Frontal cortex (tissue), 4 donors: ENCODE measurements around the gene PTPN23. TPM values are rescaled to one million over a fixed set of nuclear protein-coding genes. Genes with fewer than 3 reads are reported as not detected.
A peak's percentile ranks its signal among the peaks of the same experiment; 100 is the strongest.
"Not testable (repeated sequence)": the region's sequence is repeated elsewhere in the genome, so short reads cannot be mapped to it uniquely, and the experiment has no call there.

ENCODE experiments used
- DNase-seq, 2 donors: peaks; one replicate each; pipeline ENCODE4 v3.0.0; 2012; ENCODE audit warnings: low spot score in 2 of 2
- FAIRE-seq: peaks from 2 replicates; lab custom pipeline; 2012; peaks lifted over from hg19 to GRCh38; lab: Jason Lieb, UNC
- total RNA-seq: library from RNA; depleted of rRNA; stranded (reverse); fragments of >200 nt; gene quantifications from one replicate; pipeline ENCODE4 v1.2.3, GENCODE V29; 2014
- donor health status: control.
- donor health status: control.
- donor health status: control.

Gene PTPN23
- 19.2 TPM for total RNA-seq

- peak; percentile 94 to 97 for DNase-seq
- FAIRE-seq: no peak
Observed at GRCh38 chr3:47380601-47381316, at the start of gene PTPN23. Gene PTPN23, plus strand, starts transcription at chr3:47381021. Its CDS starts 76 bp downstream, at chr3:47381097.

GRCh38 chr3:47333907-47334306 is 46.9 kb upstream of the PTPN23 start:
- no peak for DNase-seq
- no peak for FAIRE-seq

GRCh38 chr3:47337656-47338055 is 43.2 kb upstream of the PTPN23 start:
- DNase-seq: no peak
- FAIRE-seq: no peak

- FAIRE-seq (no peak), DNase-seq (no peak)
Observed at GRCh38 chr3:47339951-47340350, 40.9 kb upstream of the PTPN23 start.

- DNase-seq (no peak), FAIRE-seq (no peak)
Observed at GRCh38 chr3:47340866-47341265, 40.0 kb upstream of the PTPN23 start.

- DNase-seq: no peak
Observed at GRCh38 chr3:47342151-47342550, 38.7 kb upstream of the PTPN23 start.

GRCh38 chr3:47342812-47343211 is 38.0 kb upstream of the PTPN23 start:
- FAIRE-seq (no peak), DNase-seq (no peak)

More at GRCh38 chr3:47342151-47342550, 38.7 kb upstream of the PTPN23 start:
- FAIRE-seq: no peak

GRCh38 chr3:47343471-47343971 is 37.3 kb upstream of the PTPN23 start:
- no peak for FAIRE-seq
- no peak for DNase-seq

GRCh38 chr3:47344971-47345370 is 35.9 kb upstream of the PTPN23 start:
- FAIRE-seq (no peak), DNase-seq (no peak)

- no peak for FAIRE-seq
Observed at GRCh38 chr3:47347217-47347801, 33.5 kb upstream of the PTPN23 start.

GRCh38 chr3:47348411-47349154 is 32.2 kb upstream of the PTPN23 start:
- DNase-seq: no peak
- no peak for FAIRE-seq

More at GRCh38 chr3:47347217-47347801, 33.5 kb upstream of the PTPN23 start:
- no peak for DNase-seq

- DNase-seq: no peak
- FAIRE-seq: no peak
Observed at GRCh38 chr3:47355010-47355409, 25.8 kb upstream of the PTPN23 start.

GRCh38 chr3:47356201-47356600 is 24.6 kb upstream of the PTPN23 start:
- FAIRE-seq (no peak), DNase-seq (no peak)

GRCh38 chr3:47359323-47359722 is 21.5 kb upstream of the PTPN23 start:
- no peak for FAIRE-seq
- DNase-seq: no peak

- DNase-seq, FAIRE-seq: not testable (repeated sequence)
Observed at GRCh38 chr3:47360110-47360517, 20.7 kb upstream of the PTPN23 start.

GRCh38 chr3:47362701-47363100 is 18.1 kb upstream of the PTPN23 start:
- FAIRE-seq (no peak), DNase-seq (no peak)

GRCh38 chr3:47365213-47366153 is 15.3 kb upstream of the PTPN23 start:
- no peak for DNase-seq
- FAIRE-seq: no peak

- DNase-seq (no peak), FAIRE-seq (no peak)
Observed at GRCh38 chr3:47366833-47367232, 14.0 kb upstream of the PTPN23 start.

- DNase-seq: no peak
- no peak for FAIRE-seq
Observed at GRCh38 chr3:47367631-47368030, 13.2 kb upstream of the PTPN23 start.

- DNase-seq, FAIRE-seq: not testable (repeated sequence)
Observed at GRCh38 chr3:47370020-47370419, 10.8 kb upstream of the PTPN23 start.
